Measurements from ENCODE around the gene HIGD1A.
A peak's percentile ranks its signal among the peaks of the same experiment; 100 is the strongest.

- TF ChIP-seq CTCF (conservative IDR thresholded peaks at IDR 0.05; ENCODE audit: low read length): peak; percentile 91
- no peak for TF ChIP-seq EZH2phosphoT487 (IDR thresholded peaks at IDR 0.05; ENCODE audit: borderline replicate concordance, low read depth, low read length)
These were observed 23.2 kb downstream of the HIGD1A start for GRCh38 chr3:42780892-42781700.

All from OCI-LY7 (cell line).